H1 (cell line): ENCODE data around the gene TMEM86B. TPM values are rescaled to one million over a fixed set of nuclear protein-coding genes. Genes with fewer than 3 reads are reported as not detected.

Experiments used
- CTCF ChIA-PET: fragments of 300-600 bp; sonication (Branson Sonifier 250); formaldehyde crosslinking; loops from one replicate; lab custom pipeline; 2021; ENCODE audit not compliant: partially characterized antibody; lab: Charles Lee
- POLR2A ChIA-PET: fragments of 300-600 bp; sonication (Branson Sonifier 250); formaldehyde crosslinking; loops from one replicate; lab custom pipeline; 2021; ENCODE audit warnings: inconsistent platforms; ENCODE audit not compliant: partially characterized antibody; lab: Charles Lee
- DNase-seq, 2 experiments: peaks; one replicate each; pipeline versions ENCODE4 v3.0.0 to v3.0.0-alpha.2; 2010 to 2022; ENCODE audit warnings: low spot score in 2 of 2, low read depth in 1 of 2, mixed read lengths in 1 of 2
- FAIRE-seq: peaks from 2 replicates; lab custom pipeline; 2011; peaks lifted over from hg19 to GRCh38; lab: Jason Lieb, UNC
- H2AFZ ChIP-seq: 2 replicates; pipeline ENCODE4 v1.8.1; 2012; ENCODE audit warnings: low read length, inconsistent platforms
- H2AK5ac ChIP-seq: 2 replicates; pipeline ENCODE4 v1.6.1; 2013; ENCODE audit warnings: low read depth, low read length
- H2BK120ac ChIP-seq: replicated peaks from 2 replicates; pipeline ENCODE3; 2013; ENCODE audit warnings: low read depth, low read length, inconsistent platforms
- H2BK12ac ChIP-seq: 2 replicates; pipeline ENCODE4 v1.6.1; 2013; ENCODE audit warnings: low read depth, low read length
- H2BK15ac ChIP-seq: 2 replicates; pipeline ENCODE4 v1.6.1; 2013; ENCODE audit warnings: low read length
- H2BK20ac ChIP-seq: 2 replicates; pipeline ENCODE4 v1.6.1; 2013; ENCODE audit warnings: low read length
- H2BK5ac ChIP-seq: 2 replicates; pipeline ENCODE4 v1.6.1; 2013; ENCODE audit warnings: low read depth, low read length
- H3K14ac ChIP-seq: 2 replicates; pipeline ENCODE4 v1.6.1; 2013; ENCODE audit warnings: inconsistent platforms; ENCODE audit not compliant: insufficient read length
- H3K18ac ChIP-seq: 2 replicates; pipeline ENCODE4 v1.6.1; 2013; ENCODE audit warnings: low read length; ENCODE audit errors: extremely low read depth
- H3K23ac ChIP-seq: 2 replicates; pipeline ENCODE4 v1.6.1; 2013; ENCODE audit warnings: inconsistent platforms; ENCODE audit not compliant: insufficient read length
- H3K23me2 ChIP-seq: 2 replicates; pipeline ENCODE4 v1.6.1; 2013; ENCODE audit warnings: low read depth, low read length
- H3K27ac ChIP-seq: 2 replicates; pipeline ENCODE4 v1.6.1; 2011; ENCODE audit warnings: low read depth, low read length, inconsistent platforms
- H3K27me3 ChIP-seq, 4 experiments: replicated peaks in 1 of 4; 1 replicate in 1 of 4; 2 replicates in 3 of 4; pipeline versions ENCODE4 v1.6.1 to v1.8.1; 2011 to 2013; ENCODE audit warnings: low read length in 3 of 4, mild to moderate bottlenecking in 3 of 4, inconsistent platforms in 2 of 4, mixed read lengths in 2 of 4, moderate library complexity in 1 of 4; ENCODE audit not compliant: control insufficient read depth in 3 of 4, insufficient read depth in 3 of 4; ENCODE audit errors: extremely low read depth in 1 of 4
- H3K36me3 ChIP-seq, 4 experiments: 2 replicates each; pipeline versions ENCODE4 v1.6.1 to v1.8.1; 2011 to 2013; ENCODE audit warnings: mild to moderate bottlenecking in 4 of 4, low read length in 3 of 4, moderate library complexity in 2 of 4, control low read depth in 1 of 4, inconsistent platforms in 1 of 4; ENCODE audit not compliant: insufficient read depth in 4 of 4, control insufficient read depth in 2 of 4
- H3K4ac ChIP-seq: replicated peaks from 2 replicates; pipeline ENCODE3; 2013; ENCODE audit warnings: low read length, low read depth, mixed read lengths, inconsistent platforms; ENCODE audit not compliant: insufficient read length
- H3K4me1 ChIP-seq, 4 experiments: replicated peaks in 1 of 4; 1 replicate in 1 of 4; 2 replicates in 3 of 4; pipeline versions ENCODE4 v1.6.1 to v1.8.1; 2011 to 2013; ENCODE audit warnings: low read length in 3 of 4, inconsistent platforms in 2 of 4, mixed read lengths in 1 of 4; ENCODE audit not compliant: insufficient read depth in 4 of 4, control insufficient read depth in 3 of 4
- H3K4me2 ChIP-seq, 2 experiments: 2 replicates each; pipeline versions ENCODE4 v1.6.1 to v1.8.1; 2011 to 2013; ENCODE audit warnings: low read depth in 2 of 2, low read length in 2 of 2, control low read depth in 1 of 2, inconsistent platforms in 1 of 2, mild to moderate bottlenecking in 1 of 2; ENCODE audit not compliant: insufficient read depth in 1 of 2
- H3K4me3 ChIP-seq, 4 experiments: fragments of 200-600, 300-600 bp in 1 of 4; sonication (generic), shearing (Covaris generic), sonication (Bioruptor Twin) in 1 of 4; 2 replicates each; pipeline versions ENCODE4 v1.5.1 to v1.8.1; 2011 to 2016; ENCODE audit warnings: low read length in 4 of 4, low read depth in 3 of 4, control low read depth in 2 of 4, inconsistent platforms in 2 of 4, mild to moderate bottlenecking in 2 of 4, mixed read lengths in 1 of 4, moderate library complexity in 1 of 4; ENCODE audit not compliant: insufficient read depth in 2 of 4; ENCODE audit errors: extremely low read depth in 1 of 4
- H3K56ac ChIP-seq: replicated peaks from 2 replicates; pipeline ENCODE3; 2013; ENCODE audit warnings: low read depth, mild to moderate bottlenecking, mixed read lengths, low read length, inconsistent platforms; ENCODE audit not compliant: insufficient read length
- H3K79me1 ChIP-seq: 2 replicates; pipeline ENCODE4 v1.6.1; 2013; ENCODE audit warnings: low read depth, low read length, control low read depth
- H3K79me2 ChIP-seq, 2 experiments: 2 replicates each; pipeline versions ENCODE4 v1.6.1 to v1.8.1; 2012 to 2013; ENCODE audit warnings: low read length in 2 of 2, mild to moderate bottlenecking in 2 of 2, inconsistent platforms in 1 of 2; ENCODE audit not compliant: insufficient read depth in 2 of 2, control insufficient read depth in 1 of 2
- H3K9ac ChIP-seq, 4 experiments: replicated peaks in 1 of 4; 1 replicate in 1 of 4; 2 replicates in 3 of 4; pipeline versions ENCODE4 v1.6.1 to v1.8.1; 2011 to 2013; ENCODE audit warnings: low read depth in 3 of 4, low read length in 3 of 4, control low read depth in 2 of 4, mild to moderate bottlenecking in 2 of 4, moderate library complexity in 2 of 4, inconsistent platforms in 1 of 4; ENCODE audit errors: extremely low read depth in 1 of 4
- H3K9me3 ChIP-seq, 2 experiments: 2 replicates each; pipeline versions ENCODE4 v1.6.1 to v1.8.1; 2012 to 2013; ENCODE audit warnings: mild to moderate bottlenecking in 2 of 2, moderate library complexity in 2 of 2, control low read depth in 1 of 2, inconsistent platforms in 1 of 2, low read depth in 1 of 2, low read length in 1 of 2, mixed read lengths in 1 of 2; ENCODE audit not compliant: insufficient read depth in 2 of 2
- H4K20me1 ChIP-seq, 2 experiments: replicated peaks in 1 of 2; 2 replicates each; pipeline versions ENCODE3 to v1.8.1; 2011 to 2013; ENCODE audit warnings: inconsistent platforms in 2 of 2, low read length in 2 of 2, mild to moderate bottlenecking in 1 of 2; ENCODE audit not compliant: insufficient read depth in 2 of 2, control insufficient read depth in 1 of 2
- H4K5ac ChIP-seq: 2 replicates; pipeline ENCODE4 v1.6.1; 2013; ENCODE audit warnings: low read length, low read depth, mixed read lengths, inconsistent platforms; ENCODE audit not compliant: insufficient read length
- H4K8ac ChIP-seq: 2 replicates; pipeline ENCODE4 v1.8.0; 2013; ENCODE audit warnings: mild to moderate bottlenecking, moderate library complexity, low read length, inconsistent platforms; ENCODE audit not compliant: insufficient read depth; ENCODE audit errors: extremely low read depth
- H4K91ac ChIP-seq: replicated peaks from 2 replicates; pipeline ENCODE3; 2013; ENCODE audit warnings: low read length, mixed read lengths, inconsistent platforms; ENCODE audit not compliant: insufficient read length
- BCL11A ChIP-seq, 2 experiments: IDR thresholded peaks; one replicate each; pipeline ENCODE4 v1.6.1; 2011; ENCODE audit warnings: low read depth in 2 of 2, low read length in 2 of 2, mild to moderate bottlenecking in 2 of 2
- CEBPB ChIP-seq: IDR thresholded peaks from 2 replicates; pipeline ENCODE4 v1.6.1; 2012; ENCODE audit warnings: low read depth, low read length
- CHD2 ChIP-seq: IDR thresholded peaks from 2 replicates; pipeline ENCODE4 v1.6.1; 2012; ENCODE audit warnings: low read length, improper control_type of control experiment
- EP300 ChIP-seq, 2 experiments: IDR thresholded peaks; 1 replicate in 1 of 2; 2 replicates in 1 of 2; pipeline ENCODE4 v1.6.1; 2011 to 2012; ENCODE audit warnings: low read depth in 2 of 2, low read length in 2 of 2, mild to moderate bottlenecking in 2 of 2, borderline replicate concordance in 1 of 2, inconsistent platforms in 1 of 2, moderate library complexity in 1 of 2
- KDM4A ChIP-seq: IDR thresholded peaks from one replicate; pipeline ENCODE4 v1.7.1; 2012; ENCODE audit warnings: low read depth, mild to moderate bottlenecking, moderate library complexity, low read length, inconsistent platforms; ENCODE audit not compliant: severe bottlenecking
- POLR2AphosphoS5 ChIP-seq: IDR thresholded peaks from 2 replicates; pipeline ENCODE4 v1.6.1; 2011; ENCODE audit warnings: low read depth, low read length
- SIRT6 ChIP-seq: IDR thresholded peaks from one replicate; pipeline ENCODE4 v1.7.1; 2012; ENCODE audit warnings: low read length, inconsistent platforms
- WGBS, 2 experiments: shearing (Covaris generic) in 1 of 2; methylation state at CpG; one replicate each; pipeline versions ENCODE4 v1.1.6 to v1.1.7; 2013 to 2015; ENCODE audit warnings: low lambda C conversion rate in 2 of 2, mixed read lengths in 2 of 2, inconsistent platforms in 1 of 2, low coverage in 1 of 2, missing lambda C conversion rate in 1 of 2; ENCODE audit not compliant: insufficient replicate concordance in 2 of 2, insufficient coverage in 1 of 2, insufficient read length in 1 of 2; ENCODE audit errors: extremely low coverage in 1 of 2, missing lambda C conversion rate in 1 of 2; 5-methylcytosine and 5-hydroxymethylcytosine counted together
- polyA plus RNA-seq, 7 experiments: library from polyadenylated mRNA; depleted of rRNA in 3 of 7; stranded (reverse) in 5 of 7; unstranded in 2 of 7; fragments of >200 nt in 5 of 7; fragments of 200-250 nt in 2 of 7; gene quantifications; 1 replicate in 5 of 7; 2 replicates in 1 of 7; 4 replicates in 1 of 7; pipeline versions ENCODE4 v1.2.1 to v1.2.3, GENCODE V29; 2011 to 2013; ENCODE audit warnings: missing spikeins in 2 of 7, mixed read lengths in 2 of 7
- total RNA-seq: library from RNA; stranded (reverse); fragmentation: NEBNext Ultra II Directional; extraction: Animal tissue kit (Norgen Biotek cat#: 25700); gene quantifications from 2 replicates; pipeline ENCODE4 v1.2.1, GENCODE V29; 2021

Gene TMEM86B
- total and polyA plus RNA-seq, 2 of the 8 experiments (the other 6 are each of a cell fraction or from before 2014, with no cell fraction given), result 2.0 to 2.9 TPM

DNA sequence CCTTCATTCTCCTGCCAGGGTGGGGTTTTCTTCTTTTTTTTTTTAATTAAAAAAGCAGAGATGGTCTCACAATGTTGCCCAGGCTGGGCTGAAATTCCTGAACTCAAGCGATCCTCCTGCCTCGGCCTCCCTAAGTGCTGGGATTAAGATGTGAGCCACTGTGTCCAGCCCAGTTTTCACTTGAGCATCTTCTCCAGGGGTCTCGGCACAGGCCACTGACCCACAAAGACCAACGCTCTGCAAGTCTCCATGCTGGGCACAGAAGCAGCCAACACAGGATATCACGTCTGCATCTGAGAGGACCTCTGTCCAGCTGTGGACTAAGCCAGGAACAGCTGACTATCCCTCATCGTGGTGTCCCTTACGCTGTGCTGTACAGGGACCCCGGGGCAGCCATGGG is 9.5 kb upstream of the TMEM86B start:
- no peak overlapping the region for H3K4ac ChIP-seq
- no peak overlapping the region for H3K18ac ChIP-seq
- no peak overlapping the region for H4K8ac ChIP-seq
- H3K36me3 ChIP-seq, result peaks cover 15 to 60% (median 49%) of the 10 kb centered on the region in 4 experiments
- H4K91ac ChIP-seq, result no peak overlapping the region
- no peaks in the 10 kb centered on the region for H3K9me3 ChIP-seq
- H3K23ac ChIP-seq, result no peak overlapping the region
- ChIA-PET POLR2A (interaction anchor here (1.2 kb wide), 1 partner anchor 16 kb away, joined by 3 read pairs; no protein-coding TSS in a partner anchor), CTCF (interaction anchor here (1.0 to 1.3 kb wide), 2 partner anchors 64 to 72 kb away, joined by 4 to 5 read pairs; partner anchors contain the start of gene DNAAF3)
- H3K14ac ChIP-seq, result no peak overlapping the region
- no peak overlapping the region for H2BK15ac ChIP-seq
- DNase-seq (no peak), FAIRE-seq (no peak)
- H2AFZ ChIP-seq, result no peak overlapping the region
- H4K5ac ChIP-seq, result no peak overlapping the region
- TF ChIP-seq SIRT6 (no peak), POLR2AphosphoS5 (no peak), KDM4A (no peak), CEBPB (no peak), CHD2 (no peak), BCL11A (IDR thresholded peaks at IDR 0.05; ENCODE audit: low read depth in 2 of 2, low read length in 2 of 2) (no peak), EP300 (IDR thresholded peaks at IDR 0.05; ENCODE audit: borderline replicate concordance in 1 of 2, low read depth in 2 of 2, low read length in 2 of 2) (no peak)
- H2BK120ac ChIP-seq, result no peak overlapping the region
- H3K4me1 ChIP-seq, result no peaks in the 10 kb centered on the region
- no peaks in the 10 kb centered on the region for H3K27me3 ChIP-seq
- no peaks in the 10 kb centered on the region; the same call in 1 of the 2 replicates for H3K79me1 ChIP-seq
- no peak overlapping the region for H3K27ac ChIP-seq
- H3K23me2 ChIP-seq, result no peaks in the 10 kb centered on the region
- H3K4me2 ChIP-seq, result no peak overlapping the region
- H3K79me2 ChIP-seq, result no peaks in the 10 kb centered on the region
- H3K56ac ChIP-seq, result no peak overlapping the region
- no peak overlapping the region for H3K9ac ChIP-seq
- peaks cover 0 to 14% of the 10 kb centered on the region in 2 experiments for H4K20me1 ChIP-seq
- no peak overlapping the region for H2BK20ac ChIP-seq
- no peak overlapping the region for H2BK5ac ChIP-seq
- H3K4me3 ChIP-seq, result no peak overlapping the region
- 91% methylated on average over 6 of the region's 8 CpGs; no CpG with 5 or more reads in 1 of the 2 experiments for WGBS, 2 experiments
- no peak overlapping the region for H2AK5ac ChIP-seq
- no peak overlapping the region for H2BK12ac ChIP-seq
